ENCODE results near the gene SMYD2.
A peak's percentile ranks its signal among the peaks of the same experiment; 100 is the strongest.

Gene SMYD2

DNA sequence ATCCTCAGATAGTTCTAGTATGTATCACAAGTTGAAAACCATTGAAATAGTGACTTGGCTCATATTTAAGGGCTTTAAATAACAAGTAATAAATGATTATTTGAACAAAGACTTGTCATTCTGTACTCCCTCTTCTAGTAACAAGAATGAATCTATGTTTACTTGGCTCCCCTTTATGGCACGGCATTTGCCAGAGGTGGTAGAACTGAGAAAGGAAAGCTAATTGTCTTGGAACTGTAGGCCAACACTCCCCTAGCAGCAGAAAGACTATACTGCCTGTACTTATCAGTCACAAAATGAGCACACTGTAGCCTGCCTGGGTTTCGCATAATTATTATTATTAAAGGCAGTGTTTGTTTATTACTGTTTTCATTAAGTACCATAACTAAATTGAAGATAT, 29.6 kb upstream of the SMYD2 start:
- no peak for DNase-seq
- H3K27ac ChIP-seq: no peak overlapping the region
- H3K4me3 ChIP-seq (ENCODE audit: low read depth, low read length): no peak overlapping the region
- in situ Hi-C loops (cut with HindIII; ENCODE audit: low pct_ligation_motif_present, low sequenced_read_pairs): no loop called here
- no peaks in the 10 kb centered on the region for H3K36me3 ChIP-seq (replicated peaks)
- TF ChIP-seq, protein P1, sequence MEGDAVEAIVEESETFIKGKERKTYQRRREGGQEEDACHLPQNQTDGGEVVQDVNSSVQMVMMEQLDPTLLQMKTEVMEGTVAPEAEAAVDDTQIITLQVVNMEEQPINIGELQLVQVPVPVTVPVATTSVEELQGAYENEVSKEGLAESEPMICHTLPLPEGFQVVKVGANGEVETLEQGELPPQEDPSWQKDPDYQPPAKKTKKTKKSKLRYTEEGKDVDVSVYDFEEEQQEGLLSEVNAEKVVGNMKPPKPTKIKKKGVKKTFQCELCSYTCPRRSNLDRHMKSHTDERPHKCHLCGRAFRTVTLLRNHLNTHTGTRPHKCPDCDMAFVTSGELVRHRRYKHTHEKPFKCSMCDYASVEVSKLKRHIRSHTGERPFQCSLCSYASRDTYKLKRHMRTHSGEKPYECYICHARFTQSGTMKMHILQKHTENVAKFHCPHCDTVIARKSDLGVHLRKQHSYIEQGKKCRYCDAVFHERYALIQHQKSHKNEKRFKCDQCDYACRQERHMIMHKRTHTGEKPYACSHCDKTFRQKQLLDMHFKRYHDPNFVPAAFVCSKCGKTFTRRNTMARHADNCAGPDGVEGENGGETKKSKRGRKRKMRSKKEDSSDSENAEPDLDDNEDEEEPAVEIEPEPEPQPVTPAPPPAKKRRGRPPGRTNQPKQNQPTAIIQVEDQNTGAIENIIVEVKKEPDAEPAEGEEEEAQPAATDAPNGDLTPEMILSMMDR (IDR thresholded peaks at IDR 0.05; ENCODE audit: low read depth, low read length, missing control alignments): no peak
- no peaks in the 10 kb centered on the region for H3K27me3 ChIP-seq (replicated peaks)

DNA sequence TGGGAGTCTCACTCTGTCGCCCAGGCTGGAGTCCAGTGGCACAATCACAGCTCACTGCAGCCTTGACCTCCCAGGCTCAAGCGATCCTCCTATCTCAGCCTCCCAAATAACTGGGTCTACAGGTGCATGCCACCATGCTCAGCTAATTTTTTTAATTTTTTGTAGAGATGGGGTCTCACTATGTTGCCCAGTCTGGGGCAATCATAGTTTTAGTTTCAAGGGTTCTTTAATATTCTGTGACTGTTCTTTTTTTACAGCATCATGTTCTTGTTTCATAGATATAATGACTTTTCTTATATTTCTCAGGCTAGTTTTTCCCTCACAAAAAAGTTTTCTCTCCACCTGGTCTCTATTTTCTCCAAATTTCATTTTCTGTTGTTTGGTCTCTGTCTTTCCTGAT, 25.4 kb upstream of the SMYD2 start:
- DNase-seq: no peak
- in situ Hi-C loops (cut with HindIII; ENCODE audit: low pct_ligation_motif_present, low sequenced_read_pairs): no loop called here

DNA sequence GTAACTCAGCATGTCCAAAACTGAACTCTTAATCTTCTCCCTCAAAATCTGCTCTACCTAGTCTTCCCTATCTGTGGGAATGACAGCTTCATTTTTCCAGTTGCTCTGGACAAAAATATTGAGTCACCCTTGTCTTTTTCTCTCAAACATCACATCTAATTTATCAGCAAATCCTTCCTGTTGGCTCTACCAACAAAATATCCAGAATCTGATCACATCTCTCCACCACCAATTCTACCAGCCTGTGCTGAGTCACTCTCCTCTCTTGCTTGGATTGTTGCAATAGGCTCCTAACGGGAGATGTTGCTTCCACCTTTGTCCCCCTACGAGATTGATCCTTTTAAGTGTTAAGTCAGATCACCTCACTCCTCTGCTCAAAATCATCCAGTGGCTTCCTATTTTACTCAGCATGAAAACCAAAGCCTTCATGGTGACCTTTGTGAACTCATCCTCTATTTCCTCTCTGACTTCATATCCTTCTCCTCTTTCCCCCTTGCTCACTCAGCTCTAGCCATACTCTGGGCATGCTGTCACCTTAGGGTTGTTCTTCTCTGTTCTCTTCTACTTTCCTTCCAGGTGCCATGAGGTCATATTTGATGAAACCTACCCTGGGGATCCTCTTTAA, 21.5 kb upstream of the SMYD2 start:
- TF ChIP-seq, protein P1 (IDR thresholded peaks at IDR 0.05; ENCODE audit: low read depth, low read length, missing control alignments): no peak
- H3K4me3 ChIP-seq (ENCODE audit: low read depth, low read length): no peak overlapping the region
- DNase-seq: peak; percentile 12
- no peaks in the 10 kb centered on the region for H3K36me3 ChIP-seq (replicated peaks)
- no peak overlapping the region for H3K27ac ChIP-seq
- in situ Hi-C loops (cut with HindIII; ENCODE audit: low pct_ligation_motif_present, low sequenced_read_pairs): no loop called here
- H3K27me3 ChIP-seq (replicated peaks): no peaks in the 10 kb centered on the region

More for the DNA sequence above, 25.4 kb upstream of the SMYD2 start:
- TF ChIP-seq, protein P1 (IDR thresholded peaks at IDR 0.05; ENCODE audit: low read depth, low read length, missing control alignments): no peak
- Histone ChIP-seq H3K4me3 (ENCODE audit: low read depth, low read length) (no peak overlapping the region), H3K36me3 (replicated peaks) (no peaks in the 10 kb centered on the region), H3K27me3 (replicated peaks) (no peaks in the 10 kb centered on the region), H3K27ac (no peak overlapping the region)

DNA sequence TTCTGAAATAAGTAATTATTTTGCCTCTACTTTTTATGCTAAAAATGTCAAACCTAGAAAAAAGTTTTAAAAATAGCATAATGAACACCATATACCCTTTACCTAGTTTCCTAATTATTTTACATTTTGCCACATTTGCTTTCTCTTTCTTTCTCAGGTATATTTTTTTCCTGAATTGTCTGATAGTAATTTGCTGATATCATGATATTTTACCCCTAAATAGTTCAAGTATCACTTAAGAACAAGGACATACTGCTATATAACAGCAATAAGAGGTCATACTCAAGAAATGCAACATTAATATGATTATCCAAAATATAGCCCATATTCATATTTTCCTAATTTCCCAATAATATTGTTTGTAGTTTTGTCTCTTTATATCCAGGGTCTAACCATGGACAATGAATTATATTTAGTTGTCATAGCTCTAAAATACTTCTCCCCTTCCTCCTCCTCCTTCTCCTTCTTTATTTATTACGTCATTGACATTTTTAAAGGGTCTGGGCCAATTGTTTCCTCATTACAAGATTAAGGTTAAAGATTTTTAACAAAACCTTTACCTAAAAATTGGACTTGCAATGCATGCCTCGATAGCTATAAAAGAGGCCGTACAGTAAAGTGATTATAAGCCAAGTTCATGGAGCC, 20.3 kb upstream of the SMYD2 start:
- in situ Hi-C loops (cut with HindIII; ENCODE audit: low pct_ligation_motif_present, low sequenced_read_pairs): no loop called here
- Histone ChIP-seq H3K4me3 (ENCODE audit: low read depth, low read length) (no peak overlapping the region), H3K27me3 (replicated peaks) (no peaks in the 10 kb centered on the region), H3K27ac (no peak overlapping the region), H3K36me3 (replicated peaks) (no peaks in the 10 kb centered on the region)
- no peak for DNase-seq
- TF ChIP-seq, protein P1 (IDR thresholded peaks at IDR 0.05; ENCODE audit: low read depth, low read length, missing control alignments): no peak

DNA sequence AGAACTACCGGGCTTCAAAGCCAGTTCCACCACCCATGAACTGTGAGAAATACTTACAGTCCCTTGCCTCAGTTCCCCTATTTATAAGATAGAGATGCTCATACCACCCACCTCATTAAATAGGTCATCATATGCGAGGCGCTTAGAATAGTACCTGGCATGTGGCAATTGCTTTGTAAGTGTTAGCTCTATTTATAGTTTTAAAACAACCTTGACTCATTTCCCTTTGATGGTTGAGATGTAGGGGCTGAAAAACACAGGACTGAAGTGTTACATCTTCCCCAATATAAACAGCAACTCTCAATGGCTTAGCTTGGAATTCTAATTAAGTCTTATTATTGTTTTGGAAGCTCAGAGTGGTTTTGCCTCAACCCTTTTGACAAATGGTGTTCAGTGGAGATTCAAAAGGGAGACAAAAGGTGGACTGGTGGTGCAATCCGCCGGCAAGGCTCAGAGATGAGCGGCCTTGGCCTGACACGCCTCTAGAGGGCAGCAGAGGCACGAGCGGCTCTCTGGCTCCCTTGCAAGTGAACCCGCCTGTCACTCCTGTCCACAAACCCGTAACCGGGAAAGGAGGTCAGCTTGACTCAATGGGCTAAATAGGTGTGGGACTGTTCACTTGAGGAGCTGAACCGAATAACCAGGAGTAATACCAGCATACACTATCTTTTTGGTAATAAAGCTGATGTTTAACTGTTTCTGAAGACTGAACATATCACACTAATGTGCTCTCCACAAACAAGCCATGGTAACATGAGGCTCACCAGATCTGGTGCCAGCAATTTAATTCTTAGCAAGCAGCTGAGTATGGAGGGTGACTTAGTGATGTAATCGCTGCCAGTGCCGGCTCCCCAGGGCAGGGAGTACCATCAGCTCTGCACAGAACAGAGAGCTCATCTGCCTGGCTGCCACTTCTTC, 19.5 kb upstream of the SMYD2 start:
- Histone ChIP-seq H3K27ac (no peak overlapping the region), H3K4me3 (ENCODE audit: low read depth, low read length) (no peak overlapping the region), H3K27me3 (replicated peaks) (no peaks in the 10 kb centered on the region), H3K36me3 (replicated peaks) (no peaks in the 10 kb centered on the region)
- in situ Hi-C loops (cut with HindIII; ENCODE audit: low pct_ligation_motif_present, low sequenced_read_pairs): no loop called here
- TF ChIP-seq, protein P1 (IDR thresholded peaks at IDR 0.05; ENCODE audit: low read depth, low read length, missing control alignments): peak; percentile 99
- DNase-seq: peak; percentile 74
